Transverse colon (tissue), 4 donors: ENCODE measurements around the gene GATC. TPM values are rescaled to one million over a fixed set of nuclear protein-coding genes. Genes with fewer than 3 reads are reported as not detected.

Experiments
- DNase-seq: peaks from one replicate; pipeline ENCODE4 v3.0.0-alpha.2; 2019
- H3K27ac ChIP-seq, 4 donors: fragments of 200-600 bp; sonication (generic); 2 replicates each; pipeline ENCODE4 v1.5.1; 2016 to 2018; ENCODE audit warnings: inconsistent platforms in 4 of 4
- H3K27me3 ChIP-seq: fragments of 200-600 bp; sonication (generic); 2 replicates; pipeline ENCODE4 v1.5.1; 2017; ENCODE audit warnings: inconsistent platforms
- H3K36me3 ChIP-seq, 4 donors: fragments of 200-600 bp; sonication (generic); 2 replicates each; pipeline ENCODE4 v1.5.1; 2017 to 2019; ENCODE audit warnings: inconsistent platforms in 4 of 4
- H3K4me1 ChIP-seq, 4 donors: fragments of 200-600 bp; sonication (generic); 2 replicates each; pipeline ENCODE4 v1.5.1; 2017 to 2020; ENCODE audit warnings: inconsistent platforms in 4 of 4
- H3K4me3 ChIP-seq, 4 donors: fragments of 200-600 bp; sonication (generic); 1 replicate in 1 of 4; 2 replicates in 3 of 4; pipeline versions ENCODE4 v1.5.1 to v1.6.1; 2017 to 2019; ENCODE audit warnings: inconsistent platforms in 4 of 4
- H3K9me3 ChIP-seq, 2 donors: fragments of 200-600 bp; sonication (generic); 2 replicates each; pipeline ENCODE4 v1.5.1; 2017 to 2019; ENCODE audit warnings: inconsistent platforms in 2 of 2
- EP300 ChIP-seq: sonication (generic); formaldehyde crosslinking; IDR thresholded peaks from one replicate; pipeline ENCODE4 v1.6.1; 2017; ENCODE audit warnings: antibody characterized with exemption, low read depth
- POLR2A ChIP-seq: fragments of 450-650 bp; IDR thresholded peaks from one replicate; pipeline ENCODE4 v1.6.1; 2016; ENCODE audit warnings: antibody characterized with exemption, mild to moderate bottlenecking, moderate library complexity
- POLR2AphosphoS5 ChIP-seq, 3 donors: sonication (generic); formaldehyde crosslinking; IDR thresholded peaks; one replicate each; pipeline ENCODE4 v1.6.1; 2016; ENCODE audit warnings: antibody characterized with exemption in 3 of 3
- WGBS, 2 donors: methylation state at CpG; one replicate each; pipeline ENCODE4 v1.1.5; 2018; ENCODE audit warnings: low coverage in 1 of 2; 5-methylcytosine and 5-hydroxymethylcytosine counted together
- in situ Hi-C, 4 donors: fragments of 200-750 bp; cut with MboI; loops; one replicate each; pipeline versions ENCODE4 v1.15.0 to v1.15.1; 2017; ENCODE audit warnings: low sequenced_read_pairs in 3 of 4, low pct_ligation_motif_present in 1 of 4, low pct_unique_long_range_greater_than_20kb in 1 of 4
- intact Hi-C: fragments of 100-400 bp; cut with DNase I; formaldehyde crosslinking; loops from one replicate; pipeline ENCODE4 v1.15.1; 2023; ENCODE audit warnings: low total_unique reads
- total RNA-seq, 4 donors: library from RNA; depleted of rRNA; stranded (reverse); fragments of >200 nt; gene quantifications; one replicate each; pipeline ENCODE4 v1.1.0, GENCODE V29; 2016
- TF ChIP-seq, protein P1 (sequence below), 5 experiments: fragments of 200-600 bp in 3 of 5; fragments of 450-650 bp in 2 of 5; sonication (generic) in 3 of 5; IDR thresholded peaks; 1 replicate in 2 of 5; 2 replicates in 3 of 5; pipeline ENCODE4 v1.5.1; 2016 to 2017; ENCODE audit warnings: antibody characterized with exemption in 5 of 5, inconsistent platforms in 3 of 5, mild to moderate bottlenecking in 2 of 5, moderate library complexity in 1 of 5

Gene GATC
- total RNA-seq, 4 donors from 2014 or later, result 15.5 to 21.6 (median 19.2) TPM

- H3K36me3 ChIP-seq, result peaks cover 0 to 8% (median 3%) of the 10 kb centered on the region in 4 donors
- no peak for DNase-seq
- H3K9me3 ChIP-seq, result no peaks in the 10 kb centered on the region
- peak overlapping the region; percentile 88 to 94 (median 93) for H3K27ac ChIP-seq
- peak overlapping the region; percentile 44 to 85 (median 75) for H3K4me3 ChIP-seq
- H3K4me1 ChIP-seq, result peaks cover 14 to 27% (median 19%) of the 10 kb centered on the region in 4 donors
- in situ Hi-C loops (no loop called here), intact Hi-C loops (no loop called here)
- no peaks in the 10 kb centered on the region for H3K27me3 ChIP-seq
- TF ChIP-seq POLR2A (no peak), EP300 (no peak), POLR2AphosphoS5 (IDR thresholded peaks at IDR 0.05) (no peak)
- TF ChIP-seq, protein P1, sequence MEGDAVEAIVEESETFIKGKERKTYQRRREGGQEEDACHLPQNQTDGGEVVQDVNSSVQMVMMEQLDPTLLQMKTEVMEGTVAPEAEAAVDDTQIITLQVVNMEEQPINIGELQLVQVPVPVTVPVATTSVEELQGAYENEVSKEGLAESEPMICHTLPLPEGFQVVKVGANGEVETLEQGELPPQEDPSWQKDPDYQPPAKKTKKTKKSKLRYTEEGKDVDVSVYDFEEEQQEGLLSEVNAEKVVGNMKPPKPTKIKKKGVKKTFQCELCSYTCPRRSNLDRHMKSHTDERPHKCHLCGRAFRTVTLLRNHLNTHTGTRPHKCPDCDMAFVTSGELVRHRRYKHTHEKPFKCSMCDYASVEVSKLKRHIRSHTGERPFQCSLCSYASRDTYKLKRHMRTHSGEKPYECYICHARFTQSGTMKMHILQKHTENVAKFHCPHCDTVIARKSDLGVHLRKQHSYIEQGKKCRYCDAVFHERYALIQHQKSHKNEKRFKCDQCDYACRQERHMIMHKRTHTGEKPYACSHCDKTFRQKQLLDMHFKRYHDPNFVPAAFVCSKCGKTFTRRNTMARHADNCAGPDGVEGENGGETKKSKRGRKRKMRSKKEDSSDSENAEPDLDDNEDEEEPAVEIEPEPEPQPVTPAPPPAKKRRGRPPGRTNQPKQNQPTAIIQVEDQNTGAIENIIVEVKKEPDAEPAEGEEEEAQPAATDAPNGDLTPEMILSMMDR (IDR thresholded peaks at IDR 0.05), result no peak
- 0 to 32% methylated on average over 6 to 17 of the region's 17 CpGs for WGBS, 2 donors
Observed at GRCh38 chr12:120495186-120495730, 49.0 kb downstream of the GATC start.

DNA sequence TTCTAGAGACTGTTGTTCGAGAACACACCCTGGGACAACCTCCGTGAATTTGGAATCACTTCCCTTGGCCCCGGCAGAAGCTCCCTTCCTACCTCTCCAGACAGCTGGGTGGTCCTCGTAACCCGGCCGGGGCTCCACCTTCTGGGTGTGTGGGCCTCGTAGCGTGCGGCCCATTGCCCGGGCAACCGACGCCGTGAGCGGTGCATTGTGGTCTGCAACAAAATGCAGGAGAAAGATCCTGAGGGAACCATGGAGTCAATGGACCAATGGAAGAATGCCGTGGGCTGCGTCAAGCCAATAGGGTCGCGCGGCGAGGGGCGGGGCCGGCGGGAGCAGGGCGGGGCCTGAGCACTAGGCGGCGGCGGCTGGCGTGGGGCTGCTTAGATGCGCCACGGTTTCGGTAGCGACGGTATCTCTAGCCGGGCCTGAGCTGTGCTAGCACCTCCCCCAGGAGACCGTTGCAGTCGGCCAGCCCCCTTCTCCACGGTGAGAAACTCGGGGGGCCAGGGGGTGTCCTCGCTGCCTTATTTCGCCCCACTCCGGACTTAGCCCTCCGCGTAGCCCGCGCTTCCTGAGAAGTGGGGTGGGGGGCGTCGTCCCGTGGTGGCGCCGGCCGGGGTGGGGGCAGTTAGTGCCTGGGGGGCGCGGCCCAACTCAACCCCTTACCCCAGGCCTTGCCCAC lies 49.6 kb downstream of the GATC start, which contains the start of gene DYNLL1:
DYNLL1 (plus strand) TSS at position 383 of the 682 bp plus-strand sequence. CDS start 309 bp downstream, outside the sequence.
- TF ChIP-seq POLR2AphosphoS5 (IDR thresholded peaks at IDR 0.05) (peak; percentile 95 to 97 (median 97)), POLR2A (peak; percentile 92), EP300 (no peak)
- TF ChIP-seq, protein P1 (IDR thresholded peaks at IDR 0.05), result peak in 1 of 5 experiments; percentile 5
- Histone ChIP-seq H3K9me3 (no peaks in the 10 kb centered on the region), H3K4me1 (peaks cover 14 to 27% (median 19%) of the 10 kb centered on the region in 4 donors), H3K27me3 (no peaks in the 10 kb centered on the region), H3K4me3 (peak within 1 kb of the TSS; percentile 71 to 88 (median 82)), H3K27ac (peak within 1 kb of the TSS; percentile 88 to 94 (median 93)), H3K36me3 (peaks cover 0 to 8% (median 3%) of the 10 kb centered on the region in 4 donors)
- intact Hi-C loops (no loop called here), in situ Hi-C loops (no loop called here)
- peak; percentile 98 for DNase-seq
- 0% methylated on average over 7 to 42 of the region's 53 CpGs for WGBS, 2 donors

DNA sequence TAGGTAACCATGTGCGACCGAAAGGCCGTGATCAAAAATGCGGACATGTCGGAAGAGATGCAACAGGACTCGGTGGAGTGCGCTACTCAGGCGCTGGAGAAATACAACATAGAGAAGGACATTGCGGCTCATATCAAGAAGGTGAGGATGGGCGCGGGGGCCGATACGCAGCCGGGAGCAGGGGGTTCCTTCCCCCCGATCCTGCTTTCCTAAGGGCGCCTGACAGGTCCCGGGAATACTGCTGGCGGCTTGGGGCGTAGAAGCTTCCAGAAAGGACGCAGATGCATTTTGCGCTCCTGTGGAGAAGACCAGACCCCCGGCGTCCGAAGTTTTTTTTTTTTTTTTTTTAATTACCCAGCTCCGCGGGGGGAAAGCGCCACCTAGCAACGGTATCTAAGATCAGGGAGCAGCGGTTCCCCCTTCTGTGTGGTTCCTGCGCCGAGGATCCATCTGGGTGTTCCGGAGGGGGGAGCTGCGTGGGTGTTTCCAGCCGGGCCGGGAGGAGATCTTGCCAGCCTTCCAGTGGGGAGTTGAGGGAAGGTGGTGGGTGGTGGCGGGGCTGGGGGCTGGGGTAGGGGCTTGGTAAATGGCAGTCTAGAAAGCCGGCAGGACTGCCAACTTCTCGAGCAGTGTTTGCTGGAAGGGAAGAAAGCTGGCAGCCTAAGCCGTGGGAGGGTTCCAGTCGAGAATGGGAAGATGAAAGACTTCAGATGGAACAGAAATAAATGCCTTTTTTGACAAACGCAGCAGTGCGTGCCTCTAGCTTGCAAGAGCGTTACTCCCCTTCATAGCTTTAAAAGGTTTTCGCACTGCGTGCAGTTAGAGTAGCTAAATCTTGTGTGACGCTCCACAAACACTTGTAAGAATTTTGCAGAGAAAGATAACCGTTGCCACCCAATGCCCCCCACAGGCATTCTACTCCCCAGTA lies 50.4 kb downstream of the GATC start:
- peak; percentile 65 for DNase-seq
- peak overlapping the region; percentile 71 to 88 (median 82) for H3K4me3 ChIP-seq
- H3K36me3 ChIP-seq, result peaks cover 0 to 8% (median 3%) of the 10 kb centered on the region in 4 donors
- H3K9me3 ChIP-seq, result no peaks in the 10 kb centered on the region
- WGBS, 2 donors, result 0 to 6% methylated on average over 3 to 47 of the region's 47 CpGs
- intact Hi-C loops (no loop called here), in situ Hi-C loops (no loop called here)
- no peaks in the 10 kb centered on the region for H3K27me3 ChIP-seq
- peak overlapping the region; percentile 88 to 94 (median 93) for H3K27ac ChIP-seq
- no peak for TF ChIP-seq EP300
- TF ChIP-seq POLR2AphosphoS5 (IDR thresholded peaks at IDR 0.05), result no peak
- no peak for TF ChIP-seq POLR2A
- TF ChIP-seq, protein P1 (IDR thresholded peaks at IDR 0.05), result peak in 1 of 5 experiments; percentile 8
- H3K4me1 ChIP-seq, result peaks cover 14 to 27% (median 19%) of the 10 kb centered on the region in 4 donors
